HepG2 (cell line): ENCODE data around the gene CATSPERD.

Experiments used
- AGO1 ChIP-seq: fragments of 200-400 bp; formaldehyde crosslinking; IDR thresholded peaks from 2 replicates; pipeline ENCODE4 v1.6.1; 2017; ENCODE audit warnings: mild to moderate bottlenecking, low read depth, low read length, moderate library complexity; ENCODE audit not compliant: poor library complexity, severe bottlenecking
- JUN ChIP-seq: sonication (generic); formaldehyde crosslinking; IDR thresholded peaks from 2 replicates; pipeline ENCODE4 v1.4.0; 2020; ENCODE audit warnings: mild to moderate bottlenecking, missing genetic modification reagents
- NFATC3 ChIP-seq: sonication (generic); formaldehyde crosslinking; IDR thresholded peaks from 2 replicates; pipeline ENCODE4 v1.5.1; 2020; ENCODE audit warnings: mild to moderate bottlenecking, missing genetic modification reagents
- ZNF30 ChIP-seq: sonication (generic); formaldehyde crosslinking; IDR thresholded peaks from 2 replicates; pipeline ENCODE4 v1.5.0; 2020; ENCODE audit warnings: mild to moderate bottlenecking, missing genetic modification reagents
- ZNF713 ChIP-seq: sonication (generic); formaldehyde crosslinking; IDR thresholded peaks from 2 replicates; pipeline ENCODE4 v1.4.0; 2020; ENCODE audit warnings: mild to moderate bottlenecking, missing genetic modification reagents
- TF ChIP-seq, protein P1 (sequence below): sonication (generic); formaldehyde crosslinking; IDR thresholded peaks from 2 replicates; pipeline ENCODE4 v1.4.0; 2020; ENCODE audit warnings: missing genetic modification reagents
- TF ChIP-seq, protein P2 (sequence below): sonication (generic); formaldehyde crosslinking; IDR thresholded peaks from 2 replicates; pipeline ENCODE4 v1.5.0; 2020; ENCODE audit warnings: mild to moderate bottlenecking, missing genetic modification reagents, moderate library complexity

DNA sequence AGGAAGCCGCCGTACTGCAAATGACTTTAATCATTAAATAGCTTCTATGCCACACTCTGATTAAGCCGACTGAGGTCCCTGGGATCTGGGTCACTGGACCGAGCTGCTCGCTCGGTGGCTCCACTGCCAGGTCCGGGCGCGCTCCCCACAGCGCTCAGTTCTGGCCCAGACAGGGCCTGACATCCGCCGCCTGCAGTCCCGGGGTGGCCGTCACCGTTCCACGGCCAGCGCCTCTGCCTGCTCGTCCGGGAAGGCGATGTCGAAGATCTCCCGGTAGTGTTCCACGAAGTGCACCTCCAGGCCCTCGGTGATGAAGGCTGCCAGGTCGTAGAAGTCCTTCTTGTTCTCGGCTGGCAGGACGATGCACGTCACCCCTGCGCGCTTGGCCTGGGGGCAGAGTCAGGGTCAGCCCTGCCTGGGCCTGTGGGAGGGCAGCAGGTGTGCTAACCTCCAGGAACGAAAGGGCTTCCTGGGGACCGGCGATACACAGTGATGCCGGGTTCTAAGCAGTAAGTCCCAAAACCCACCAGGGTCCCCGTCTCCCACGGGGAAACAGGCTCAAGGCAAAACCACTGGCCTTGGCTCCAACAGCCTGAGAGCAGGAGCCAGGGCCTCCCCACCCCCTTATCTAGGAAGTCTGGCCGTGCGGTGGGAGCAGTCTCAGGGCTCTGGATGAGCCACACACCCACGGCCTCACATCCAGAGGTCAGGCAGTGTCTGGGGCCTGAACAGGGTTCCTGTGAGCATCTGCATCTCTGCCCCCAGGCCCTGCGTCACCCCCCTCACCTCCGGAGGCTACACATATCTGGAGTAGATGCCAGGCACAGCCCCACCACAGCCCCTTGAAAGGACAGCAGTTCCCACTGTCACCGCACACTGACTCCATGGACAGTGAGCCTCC lies 28.4 kb upstream of the CATSPERD start:
- TF ChIP-seq JUN: no peak
- peak; percentile 93 for TF ChIP-seq AGO1
- no peak for TF ChIP-seq NFATC3 (CRISPR knock-in tag)
- TF ChIP-seq ZNF30: no peak
- TF ChIP-seq, protein P1, sequence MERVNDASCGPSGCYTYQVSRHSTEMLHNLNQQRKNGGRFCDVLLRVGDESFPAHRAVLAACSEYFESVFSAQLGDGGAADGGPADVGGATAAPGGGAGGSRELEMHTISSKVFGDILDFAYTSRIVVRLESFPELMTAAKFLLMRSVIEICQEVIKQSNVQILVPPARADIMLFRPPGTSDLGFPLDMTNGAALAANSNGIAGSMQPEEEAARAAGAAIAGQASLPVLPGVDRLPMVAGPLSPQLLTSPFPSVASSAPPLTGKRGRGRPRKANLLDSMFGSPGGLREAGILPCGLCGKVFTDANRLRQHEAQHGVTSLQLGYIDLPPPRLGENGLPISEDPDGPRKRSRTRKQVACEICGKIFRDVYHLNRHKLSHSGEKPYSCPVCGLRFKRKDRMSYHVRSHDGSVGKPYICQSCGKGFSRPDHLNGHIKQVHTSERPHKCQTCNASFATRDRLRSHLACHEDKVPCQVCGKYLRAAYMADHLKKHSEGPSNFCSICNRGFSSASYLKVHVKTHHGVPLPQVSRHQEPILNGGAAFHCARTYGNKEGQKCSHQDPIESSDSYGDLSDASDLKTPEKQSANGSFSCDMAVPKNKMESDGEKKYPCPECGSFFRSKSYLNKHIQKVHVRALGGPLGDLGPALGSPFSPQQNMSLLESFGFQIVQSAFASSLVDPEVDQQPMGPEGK (CRISPR knock-in tag): no peak
- TF ChIP-seq ZNF713: no peak
- TF ChIP-seq, protein P2, sequence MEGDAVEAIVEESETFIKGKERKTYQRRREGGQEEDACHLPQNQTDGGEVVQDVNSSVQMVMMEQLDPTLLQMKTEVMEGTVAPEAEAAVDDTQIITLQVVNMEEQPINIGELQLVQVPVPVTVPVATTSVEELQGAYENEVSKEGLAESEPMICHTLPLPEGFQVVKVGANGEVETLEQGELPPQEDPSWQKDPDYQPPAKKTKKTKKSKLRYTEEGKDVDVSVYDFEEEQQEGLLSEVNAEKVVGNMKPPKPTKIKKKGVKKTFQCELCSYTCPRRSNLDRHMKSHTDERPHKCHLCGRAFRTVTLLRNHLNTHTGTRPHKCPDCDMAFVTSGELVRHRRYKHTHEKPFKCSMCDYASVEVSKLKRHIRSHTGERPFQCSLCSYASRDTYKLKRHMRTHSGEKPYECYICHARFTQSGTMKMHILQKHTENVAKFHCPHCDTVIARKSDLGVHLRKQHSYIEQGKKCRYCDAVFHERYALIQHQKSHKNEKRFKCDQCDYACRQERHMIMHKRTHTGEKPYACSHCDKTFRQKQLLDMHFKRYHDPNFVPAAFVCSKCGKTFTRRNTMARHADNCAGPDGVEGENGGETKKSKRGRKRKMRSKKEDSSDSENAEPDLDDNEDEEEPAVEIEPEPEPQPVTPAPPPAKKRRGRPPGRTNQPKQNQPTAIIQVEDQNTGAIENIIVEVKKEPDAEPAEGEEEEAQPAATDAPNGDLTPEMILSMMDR (CRISPR knock-in tag): no peak
